Suprapubic skin (tissue), 4 donors: ENCODE measurements around the gene ELMOD1. TPM values are rescaled to one million over a fixed set of nuclear protein-coding genes. Genes with fewer than 3 reads are reported as not detected.

ENCODE experiments used
- DNase-seq, 2 donors: peaks; one replicate each; pipeline ENCODE4 v3.0.0-alpha.2; 2019; ENCODE audit warnings: low spot score in 2 of 2
- H3K27ac ChIP-seq: fragments of 200-600 bp; sonication (generic); one replicate; pipeline ENCODE4 v1.5.1; 2019
- H3K27me3 ChIP-seq: fragments of 200-600 bp; sonication (generic); one replicate; pipeline ENCODE4 v1.5.1; 2019
- H3K36me3 ChIP-seq: fragments of 200-600 bp; sonication (generic); one replicate; pipeline ENCODE4 v1.5.1; 2019
- H3K4me1 ChIP-seq: fragments of 200-600 bp; sonication (generic); one replicate; pipeline ENCODE4 v1.5.1; 2019
- H3K4me3 ChIP-seq: fragments of 200-600 bp; sonication (generic); one replicate; pipeline ENCODE4 v1.5.1; 2019; ENCODE audit warnings: mild to moderate bottlenecking
- H3K9me3 ChIP-seq: fragments of 200-600 bp; sonication (generic); one replicate; pipeline ENCODE4 v1.5.1; 2019
- CTCF ChIP-seq, 2 donors: fragments of 200-600 bp in 1 of 2; fragments of 450-650 bp in 1 of 2; sonication (generic) in 1 of 2; IDR thresholded peaks; one replicate each; pipeline ENCODE4 v1.5.1; 2016 to 2019; ENCODE audit warnings: antibody characterized with exemption in 2 of 2, mild to moderate bottlenecking in 1 of 2, moderate library complexity in 1 of 2
- EP300 ChIP-seq: sonication (generic); formaldehyde crosslinking; IDR thresholded peaks from one replicate; pipeline ENCODE4 v1.6.1; 2017; ENCODE audit warnings: antibody characterized with exemption
- POLR2A ChIP-seq, 2 donors: fragments of 450-650 bp; IDR thresholded peaks; one replicate each; pipeline ENCODE4 v1.6.1; 2017; ENCODE audit warnings: antibody characterized with exemption in 2 of 2, mild to moderate bottlenecking in 2 of 2, moderate library complexity in 2 of 2
- POLR2AphosphoS5 ChIP-seq, 3 donors: sonication (generic); formaldehyde crosslinking; IDR thresholded peaks; one replicate each; pipeline ENCODE4 v1.6.1; 2017; ENCODE audit warnings: antibody characterized with exemption in 3 of 3
- WGBS: methylation state at CpG from one replicate; pipeline ENCODE4 v1.1.5; 2018; 5-methylcytosine and 5-hydroxymethylcytosine counted together
- total RNA-seq, 4 donors: library from RNA; depleted of rRNA; stranded (reverse); fragments of >200 nt; gene quantifications; one replicate each; pipeline ENCODE4 v1.1.0, GENCODE V29; 2016

The ELMOD1 gene
- total RNA-seq, 4 donors from 2014 or later: 14.6 to 66.0 (median 41.3) TPM

GRCh38 chr11:107682572-107682971, 91.6 kb downstream of the ELMOD1 start:
- Histone ChIP-seq H3K4me3 (no peak overlapping the region), H3K9me3 (no peaks in the 10 kb centered on the region), H3K27ac (no peak overlapping the region), H3K36me3 (no peaks in the 10 kb centered on the region), H3K4me1 (no peaks in the 10 kb centered on the region), H3K27me3 (no peaks in the 10 kb centered on the region)
- TF ChIP-seq CTCF (IDR thresholded peaks at IDR 0.05): no peak
- TF ChIP-seq EP300: no peak
- no peak for TF ChIP-seq POLR2AphosphoS5 (IDR thresholded peaks at IDR 0.05)
- TF ChIP-seq POLR2A (IDR thresholded peaks at IDR 0.05): no peak
- no peak for DNase-seq
- 81% methylated on average over 5 of the region's 5 CpGs for WGBS

- H3K27me3 ChIP-seq: no peaks in the 10 kb centered on the region
- H3K4me3 ChIP-seq: no peak overlapping the region
- H3K27ac ChIP-seq: no peak overlapping the region
- no peaks in the 10 kb centered on the region for H3K36me3 ChIP-seq
- TF ChIP-seq CTCF (IDR thresholded peaks at IDR 0.05) (no peak), POLR2A (IDR thresholded peaks at IDR 0.05) (no peak), EP300 (no peak), POLR2AphosphoS5 (IDR thresholded peaks at IDR 0.05) (no peak)
- no peak for DNase-seq
- H3K4me1 ChIP-seq: no peaks in the 10 kb centered on the region
- WGBS: 64% methylated on average over 2 of the region's 2 CpGs
- no peaks in the 10 kb centered on the region for H3K9me3 ChIP-seq
Measured at GRCh38 chr11:107683061-107683460, 92.1 kb downstream of the ELMOD1 start.

GRCh38 chr11:107683807-107684206, 92.9 kb downstream of the ELMOD1 start:
- Histone ChIP-seq H3K4me1 (no peaks in the 10 kb centered on the region), H3K4me3 (no peak overlapping the region), H3K27ac (no peak overlapping the region), H3K9me3 (no peaks in the 10 kb centered on the region), H3K27me3 (no peaks in the 10 kb centered on the region), H3K36me3 (no peaks in the 10 kb centered on the region)
- no peak for DNase-seq
- 90% methylated on average over 2 of the region's 2 CpGs for WGBS
- no peak for TF ChIP-seq POLR2AphosphoS5 (IDR thresholded peaks at IDR 0.05)
- TF ChIP-seq CTCF (IDR thresholded peaks at IDR 0.05): peak in 1 of 2 donors; percentile 12

GRCh38 chr11:107688322-107688918, 97.5 kb downstream of the ELMOD1 start:
- Histone ChIP-seq H3K4me3 (no peak overlapping the region), H3K36me3 (no peaks in the 10 kb centered on the region), H3K4me1 (peaks cover 5% of the 10 kb centered on the region), H3K9me3 (no peaks in the 10 kb centered on the region), H3K27me3 (no peaks in the 10 kb centered on the region), H3K27ac (no peak overlapping the region)
- WGBS: 61% methylated on average over 6 of the region's 6 CpGs
- no peak for DNase-seq
- TF ChIP-seq POLR2A (IDR thresholded peaks at IDR 0.05) (no peak), EP300 (no peak), POLR2AphosphoS5 (IDR thresholded peaks at IDR 0.05) (no peak), CTCF (IDR thresholded peaks at IDR 0.05) (no peak)

GRCh38 chr11:107689317-107690202, 98.6 kb downstream of the ELMOD1 start:
- 48% methylated on average over 11 of the region's 11 CpGs for WGBS
- Histone ChIP-seq H3K36me3 (no peaks in the 10 kb centered on the region), H3K27ac (no peak overlapping the region), H3K27me3 (no peaks in the 10 kb centered on the region), H3K4me3 (no peak overlapping the region), H3K4me1 (peaks cover 5% of the 10 kb centered on the region), H3K9me3 (no peaks in the 10 kb centered on the region)
- DNase-seq: peak in 1 of 2 donors; percentile 71
- TF ChIP-seq CTCF (IDR thresholded peaks at IDR 0.05) (peak; percentile 41 to 42), EP300 (no peak), POLR2A (IDR thresholded peaks at IDR 0.05) (peak in 1 of 2 donors; percentile 10)
